ENCODE data around the gene NFIX.
A peak's percentile ranks its signal among the peaks of the same experiment; 100 is the strongest.

The NFIX gene

DNA sequence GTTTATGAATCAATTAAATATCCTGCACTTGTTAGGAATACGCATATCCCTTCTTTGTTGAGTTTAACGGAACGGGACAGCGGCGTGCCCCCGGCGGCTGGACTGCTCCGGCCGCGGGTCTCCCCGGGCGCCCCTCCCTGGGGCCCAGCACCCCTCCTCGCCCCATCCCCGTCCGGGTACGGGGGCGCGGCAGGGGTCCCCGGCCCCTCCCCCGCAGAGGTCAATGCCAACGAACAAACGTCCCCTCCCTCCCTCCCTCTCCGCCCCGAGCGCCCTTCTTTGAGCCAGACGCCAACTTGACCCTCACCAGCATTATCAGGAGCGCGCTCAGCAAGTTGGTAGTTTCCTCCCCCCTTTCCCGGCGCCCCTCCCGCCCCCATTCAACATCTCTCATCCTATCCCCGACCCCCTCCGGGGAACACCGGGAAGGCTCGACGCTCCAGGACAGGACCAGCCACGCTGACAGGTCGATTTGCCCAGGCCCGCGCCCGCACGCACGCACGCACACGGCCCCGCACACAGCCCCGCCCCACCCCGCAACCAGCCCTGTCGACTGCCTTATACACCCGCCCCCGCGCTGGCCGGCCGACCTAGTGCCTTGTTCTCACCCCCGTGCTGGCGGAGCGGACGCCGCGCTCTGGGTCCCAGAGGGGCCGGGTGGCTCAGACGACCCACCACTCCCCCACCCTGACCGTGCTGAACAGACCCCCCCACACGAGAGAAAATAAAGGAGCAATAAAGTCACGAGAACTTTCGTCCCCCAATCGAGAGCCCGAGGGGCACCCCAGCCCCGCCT is 102.4 kb downstream of the NFIX start:
- TF ChIP-seq GATA3 (IDR thresholded peaks at IDR 0.05; ENCODE audit: low read depth, low read length) (no peak), GATA2 (IDR thresholded peaks at IDR 0.05; ENCODE audit: low read depth, low read length) (no peak)

DNA sequence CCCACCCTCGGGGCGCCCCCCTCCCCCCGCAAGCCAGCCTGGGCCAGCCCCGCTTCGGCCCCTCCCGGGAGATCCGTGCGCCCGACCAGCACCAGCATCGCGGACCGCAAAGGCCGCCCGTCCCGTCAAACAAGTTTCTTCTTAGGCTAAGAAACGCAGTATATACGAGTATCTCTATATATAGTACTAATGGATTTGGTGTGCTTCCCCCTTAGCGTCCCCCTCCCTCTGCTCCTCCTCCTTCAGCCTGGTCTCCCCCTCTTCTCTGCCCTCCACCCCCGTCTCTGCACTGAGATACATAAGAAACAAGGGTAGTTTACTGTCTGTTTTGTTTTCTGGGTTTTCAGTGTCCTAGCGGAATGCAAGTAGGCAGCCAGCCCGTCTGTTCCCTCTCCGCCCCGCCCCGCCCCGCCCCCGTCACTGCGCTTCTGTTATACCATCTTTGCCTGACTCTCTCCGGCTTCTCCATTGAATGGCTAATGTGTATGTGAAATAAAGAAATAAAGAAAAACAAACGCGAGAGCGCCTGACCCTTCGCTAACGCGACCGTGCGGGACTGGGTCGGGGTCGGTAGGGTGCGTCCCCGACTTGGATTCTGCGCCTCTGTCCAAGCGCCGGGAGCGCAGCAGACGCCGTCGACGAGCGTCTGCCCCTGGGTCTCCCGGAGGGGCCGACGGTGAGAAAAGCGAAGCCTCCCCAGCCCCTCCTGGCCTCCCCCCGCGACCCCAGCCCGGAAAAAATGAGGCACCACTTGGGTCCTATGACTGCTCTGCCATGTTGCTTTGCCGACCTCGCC is 103.2 kb downstream of the NFIX start:
- TF ChIP-seq GATA3 (IDR thresholded peaks at IDR 0.05; ENCODE audit: low read depth, low read length), result no peak
- no peak for TF ChIP-seq GATA2 (IDR thresholded peaks at IDR 0.05; ENCODE audit: low read depth, low read length)

DNA sequence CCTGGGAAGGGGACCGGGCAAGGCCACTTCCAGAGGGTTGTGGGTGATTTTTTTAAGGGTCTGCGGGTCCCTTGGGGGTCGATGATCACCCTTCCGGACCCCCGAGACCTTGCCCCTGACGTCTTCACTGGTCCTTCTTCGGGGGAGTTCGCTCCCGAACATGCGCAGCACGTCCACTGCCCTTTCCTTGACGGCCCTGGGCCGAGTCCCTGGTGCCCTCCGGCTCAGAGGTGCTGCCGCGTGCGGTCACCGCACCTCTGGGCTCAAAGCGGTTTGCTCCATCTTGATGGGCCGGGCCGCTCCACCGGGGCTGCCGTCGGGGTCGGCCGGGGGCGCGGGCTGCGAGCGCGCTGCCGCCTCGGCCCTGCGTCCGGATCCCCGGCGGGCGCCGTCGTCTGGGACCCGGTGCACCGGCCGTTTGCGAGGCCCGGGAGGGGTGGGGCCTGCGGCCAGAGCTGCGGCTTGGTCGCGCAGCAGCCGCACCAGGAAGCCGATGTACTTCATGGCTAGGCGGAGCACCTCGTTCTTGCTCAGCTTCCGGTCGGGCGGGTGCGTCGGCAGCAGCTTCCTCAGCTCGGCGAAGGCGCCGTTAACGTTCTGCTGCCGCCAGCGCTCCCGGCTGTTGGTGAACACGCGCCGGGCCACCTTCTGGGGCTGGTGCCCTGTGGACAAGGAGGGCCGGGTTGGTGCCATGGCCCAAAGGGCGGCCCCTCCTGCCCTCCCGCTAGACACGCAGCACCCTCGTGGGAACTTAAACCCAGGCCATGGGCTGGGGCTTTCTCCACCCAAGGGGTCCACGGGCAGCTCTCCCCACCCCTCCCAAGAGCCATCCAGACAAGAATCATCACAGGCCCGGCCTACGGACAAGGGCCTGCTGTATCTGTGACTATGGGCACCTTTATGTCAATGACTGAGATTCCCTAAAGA is 104.1 kb downstream of the NFIX start:
- TF ChIP-seq GATA2 (IDR thresholded peaks at IDR 0.05; ENCODE audit: low read depth, low read length) (no peak), GATA3 (IDR thresholded peaks at IDR 0.05; ENCODE audit: low read depth, low read length) (no peak)

DNA sequence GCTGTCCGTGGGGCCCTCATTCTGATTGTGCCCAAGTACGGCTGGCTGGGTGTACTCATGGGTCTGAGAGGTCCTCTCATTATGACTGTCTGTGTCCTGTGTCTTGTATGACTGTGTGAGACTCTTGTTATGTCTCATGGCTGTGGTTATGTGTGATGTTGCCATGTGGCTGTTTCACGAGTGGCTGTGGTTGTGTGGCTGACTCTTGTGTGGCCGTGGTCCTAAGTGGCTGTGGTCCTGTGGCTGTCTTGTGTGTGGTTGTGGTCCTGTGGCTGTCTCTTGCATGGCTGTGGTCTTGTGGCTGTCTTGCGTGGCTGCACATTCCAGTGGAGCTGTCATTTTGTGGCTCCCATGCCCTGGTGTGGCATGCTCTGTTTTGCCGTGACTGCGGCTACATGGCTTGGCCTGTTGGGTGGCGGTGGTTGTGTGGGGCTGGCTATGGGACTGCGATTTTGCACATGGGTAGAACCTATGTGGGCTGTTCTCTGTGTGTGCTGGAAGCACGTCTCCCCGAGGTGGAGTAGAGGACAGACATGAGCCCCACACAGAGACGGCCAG is 104.8 kb downstream of the NFIX start:
- no peak for TF ChIP-seq GATA3 (IDR thresholded peaks at IDR 0.05; ENCODE audit: low read depth, low read length)

DNA sequence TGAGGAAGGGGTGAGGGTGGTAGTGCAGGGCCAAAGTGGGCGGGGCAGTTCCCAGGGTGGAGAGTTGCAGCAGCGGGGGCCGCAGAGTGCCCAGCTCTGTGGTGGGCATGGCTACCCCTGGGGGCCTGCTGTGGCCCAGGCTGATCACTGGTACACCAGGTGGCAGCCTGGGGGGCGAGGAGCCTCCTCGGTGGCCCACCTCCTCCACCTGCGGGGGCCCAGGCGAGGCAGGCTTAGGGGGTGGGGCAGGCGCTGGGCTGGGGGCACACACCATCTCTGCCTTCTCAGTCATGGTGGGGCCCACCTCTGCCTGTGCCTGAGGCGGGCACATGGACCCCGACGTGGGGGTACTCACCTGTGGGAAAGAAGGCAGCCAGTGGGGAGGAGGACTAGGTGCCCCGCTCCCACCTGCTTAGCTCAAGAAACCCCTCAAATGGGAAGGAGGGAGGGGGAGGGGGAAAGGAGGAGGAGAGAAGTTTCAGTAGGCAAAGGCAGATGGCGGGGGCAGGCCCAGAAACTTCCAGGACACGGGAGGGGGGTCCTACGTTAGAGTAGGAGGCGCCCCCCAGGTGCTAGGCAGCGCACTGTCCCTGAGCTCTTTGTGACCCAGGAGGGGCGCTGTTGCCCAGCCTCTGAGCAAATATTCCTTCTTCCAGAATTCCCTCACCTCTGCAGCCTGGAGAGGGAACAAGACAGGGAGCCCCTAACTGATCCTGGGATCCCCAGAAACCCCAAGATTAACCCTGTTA is 105.7 kb downstream of the NFIX start:
- TF ChIP-seq GATA3 (IDR thresholded peaks at IDR 0.05; ENCODE audit: low read depth, low read length), result no peak
- TF ChIP-seq GATA2 (IDR thresholded peaks at IDR 0.05; ENCODE audit: low read depth, low read length), result no peak

DNA sequence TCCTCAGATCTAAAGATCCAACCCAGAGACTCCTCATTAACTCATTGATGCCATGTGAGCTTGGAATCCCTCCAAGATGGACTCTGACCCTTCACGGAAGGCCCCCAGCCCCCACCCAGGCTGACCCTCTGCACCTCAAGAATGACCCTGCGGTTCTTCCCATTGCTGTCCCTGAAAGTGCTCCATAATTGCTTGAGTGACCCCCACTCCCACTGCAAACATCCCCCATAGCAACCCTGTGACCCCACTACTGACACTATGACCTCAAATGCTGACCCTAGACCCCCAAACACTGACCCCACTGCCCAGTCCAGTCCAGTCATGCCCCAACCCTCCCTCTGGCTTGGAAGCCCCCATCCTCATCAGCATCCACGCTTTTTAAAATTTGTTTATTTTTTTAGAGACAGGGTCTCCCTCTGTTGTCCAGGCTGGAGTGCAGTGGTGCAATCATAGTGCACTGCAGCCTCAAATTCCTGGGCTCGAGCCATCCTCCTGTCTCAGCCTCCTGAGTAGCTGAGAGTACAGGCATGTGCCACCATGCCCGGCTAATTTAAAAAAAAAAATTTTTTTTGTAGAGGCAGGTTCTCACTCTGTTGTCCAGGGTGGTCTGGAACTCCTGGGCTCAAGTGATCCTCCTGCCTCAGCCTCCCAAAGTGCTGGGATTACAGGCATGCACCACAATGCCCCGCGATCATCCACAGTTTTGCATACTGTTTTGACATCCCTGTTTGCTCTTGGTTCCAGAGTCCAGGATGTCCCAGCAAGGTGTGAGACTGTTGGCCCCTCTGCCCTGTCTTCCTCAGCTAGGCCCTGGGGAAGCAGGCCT is 106.5 kb downstream of the NFIX start:
- TF ChIP-seq GATA2 (IDR thresholded peaks at IDR 0.05; ENCODE audit: low read depth, low read length), result no peak
- no peak for TF ChIP-seq GATA3 (IDR thresholded peaks at IDR 0.05; ENCODE audit: low read depth, low read length)

DNA sequence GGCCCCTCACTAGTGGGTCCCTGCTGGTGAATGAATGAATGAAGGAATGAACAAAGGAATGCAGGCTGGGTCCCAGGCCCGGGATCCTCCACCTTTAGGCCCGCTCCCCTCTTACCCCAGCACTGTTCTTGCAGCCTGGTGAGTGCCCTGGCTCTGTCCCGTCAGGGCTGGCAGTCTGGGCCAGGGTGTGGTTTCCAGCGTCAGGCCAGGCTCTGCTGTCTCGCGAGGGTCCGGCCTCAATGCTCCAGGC is 107.1 kb downstream of the NFIX start:
- TF ChIP-seq GATA3 (IDR thresholded peaks at IDR 0.05; ENCODE audit: low read depth, low read length) (no peak), GATA2 (IDR thresholded peaks at IDR 0.05; ENCODE audit: low read depth, low read length) (no peak)

DNA sequence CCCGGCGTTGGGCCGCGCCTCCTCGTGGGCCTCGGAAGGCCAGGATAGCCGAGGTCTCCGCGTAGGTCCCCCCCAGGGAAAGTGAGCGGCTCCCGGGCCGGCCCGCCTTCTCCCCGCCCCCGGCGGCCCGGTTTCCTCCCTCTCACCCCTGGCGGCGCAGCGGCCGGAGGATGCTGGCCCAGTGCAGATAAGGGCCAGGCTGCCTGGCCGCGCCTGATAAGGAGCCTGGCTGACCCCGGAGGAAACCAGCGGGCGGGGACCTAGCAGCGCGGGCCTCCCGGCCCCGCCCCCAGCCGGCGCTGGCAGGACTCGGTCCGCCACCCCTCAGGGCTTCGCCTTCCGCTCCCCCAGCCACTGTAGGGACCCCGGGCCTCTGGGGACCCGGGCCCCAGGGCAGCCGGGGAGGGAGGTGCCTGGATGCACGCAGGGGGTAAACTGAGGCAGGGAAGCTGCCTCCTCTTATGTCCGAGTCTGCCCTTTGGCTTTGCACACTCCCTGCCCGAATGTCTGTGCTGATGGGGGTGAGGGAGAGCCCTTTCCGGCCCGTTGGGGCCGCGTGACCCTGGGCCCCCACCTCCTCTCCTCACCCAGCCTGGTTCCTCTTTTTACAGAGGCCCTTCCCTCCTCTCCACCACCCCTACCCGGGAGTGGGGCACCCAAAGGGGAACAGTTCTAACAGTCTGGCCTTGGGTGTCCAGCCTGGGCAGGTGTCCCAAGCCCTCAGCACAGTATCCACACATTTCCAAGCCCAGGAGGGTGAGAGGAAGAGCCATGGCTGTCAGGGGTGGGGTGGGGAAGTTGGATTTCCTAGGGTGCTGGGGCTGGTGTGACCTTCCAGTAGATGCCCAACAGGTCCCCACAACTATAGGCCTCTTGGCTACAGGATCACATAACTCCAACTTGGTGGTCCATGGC is 107.6 kb downstream of the NFIX start, which contains the start of gene LYL1:
Gene LYL1 (minus strand): TSS at position 193 of the 915 bp plus-strand sequence. CDS start 1,687 bp downstream, outside the sequence.
- TF ChIP-seq GATA3 (IDR thresholded peaks at IDR 0.05; ENCODE audit: low read depth, low read length) (no peak), GATA2 (IDR thresholded peaks at IDR 0.05; ENCODE audit: low read depth, low read length) (peak; percentile 94)

DNA sequence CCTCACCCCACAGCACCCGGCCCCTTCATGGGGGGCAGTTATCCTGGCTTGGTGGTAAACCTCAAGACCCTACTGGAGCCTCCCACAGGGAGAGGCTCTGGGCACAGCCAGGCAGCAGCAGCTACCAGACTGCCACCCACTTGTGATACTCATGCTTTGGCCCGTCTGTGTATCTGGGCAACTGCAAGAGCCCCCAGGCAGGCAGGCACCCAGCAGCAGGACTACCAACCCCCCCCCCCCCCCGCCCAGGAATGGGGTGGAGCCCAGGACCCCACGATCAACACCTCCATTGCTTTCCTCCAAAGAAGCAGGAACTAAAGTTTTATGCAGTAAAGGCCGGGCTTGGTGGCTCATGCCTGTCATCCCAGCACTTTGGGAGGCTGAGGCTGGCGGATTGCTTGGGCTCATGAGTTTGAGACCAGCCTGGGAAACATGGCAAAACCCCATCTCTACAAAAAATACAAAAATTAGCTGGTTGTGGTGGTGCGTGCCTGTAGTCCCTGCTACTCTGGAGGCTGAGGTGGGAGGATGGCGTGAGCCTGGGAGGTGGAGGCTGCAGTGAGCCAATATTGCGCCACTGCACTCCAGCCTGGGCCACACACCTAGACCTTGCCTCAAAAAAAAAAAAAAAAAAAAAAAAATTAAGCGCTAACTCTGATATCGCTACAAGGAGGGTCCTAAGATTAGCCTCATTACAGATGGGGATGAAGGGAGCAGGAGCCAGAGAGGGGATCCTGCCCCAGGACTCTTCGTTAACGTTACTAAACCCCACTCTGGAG is 108.5 kb downstream of the NFIX start:
- TF ChIP-seq GATA3 (IDR thresholded peaks at IDR 0.05; ENCODE audit: low read depth, low read length) (no peak), GATA2 (IDR thresholded peaks at IDR 0.05; ENCODE audit: low read depth, low read length) (no peak)

DNA sequence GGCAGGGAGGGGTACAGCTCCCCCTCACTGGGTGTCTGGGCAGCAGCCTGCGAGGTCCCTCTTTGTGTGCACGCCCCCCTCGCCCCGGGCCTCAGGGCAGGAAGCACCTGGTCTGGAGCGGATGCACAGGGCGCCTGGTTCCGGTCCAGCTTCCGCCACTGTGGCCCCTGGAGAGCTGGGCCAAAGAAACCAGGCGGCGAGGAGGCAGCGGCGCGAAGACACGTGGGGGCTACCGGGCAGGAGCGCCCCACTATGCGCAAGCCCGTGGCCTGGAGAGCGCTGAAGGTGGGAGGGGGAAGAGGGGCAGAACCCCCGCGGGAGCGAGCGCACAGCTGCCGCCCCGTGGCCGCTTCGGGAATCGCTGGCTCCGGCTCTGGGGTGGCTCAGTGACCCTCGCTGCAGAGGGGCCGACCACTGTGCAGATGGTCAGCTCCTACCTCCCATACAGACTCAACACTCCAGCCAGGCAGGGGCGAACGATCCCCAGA is 109.1 kb downstream of the NFIX start:
- TF ChIP-seq GATA2 (IDR thresholded peaks at IDR 0.05; ENCODE audit: low read depth, low read length), result no peak
- no peak for TF ChIP-seq GATA3 (IDR thresholded peaks at IDR 0.05; ENCODE audit: low read depth, low read length)
